Left ventricle myocardium inferior (tissue), 1 donor: ENCODE measurements around the gene DCC. TPM values are rescaled to one million over a fixed set of nuclear protein-coding genes. Genes with fewer than 3 reads are reported as not detected.

Experiments
- DNase-seq: peaks from one replicate; pipeline ENCODE4 v3.0.0-alpha.2; 2020
- H3K27ac ChIP-seq: fragments of 200-600 bp; replicated peaks from 2 replicates; pipeline ENCODE4 v1.8.0; 2021
- H3K27me3 ChIP-seq: fragments of 200-600 bp; 2 replicates; pipeline ENCODE4 v1.8.0; 2021; ENCODE audit warnings: low read depth
- H3K36me3 ChIP-seq: fragments of 200-600 bp; 2 replicates; pipeline ENCODE4 v1.8.0; 2021
- H3K4me1 ChIP-seq: fragments of 200-600 bp; 2 replicates; pipeline ENCODE4 v1.8.0; 2021
- H3K4me3 ChIP-seq: fragments of 200-600 bp; 2 replicates; pipeline ENCODE4 v1.8.0; 2021; ENCODE audit warnings: mild to moderate bottlenecking, moderate library complexity
- H3K9me3 ChIP-seq: fragments of 200-600 bp; replicated peaks from 2 replicates; pipeline ENCODE4 v1.8.0; 2021
- intact Hi-C: fragments of 100-400 bp; cut with micrococcal nuclease; formaldehyde crosslinking; loops from one replicate; pipeline ENCODE4 v1.11.0; 2022
- total RNA-seq: library from RNA; stranded (reverse); fragmentation: NEBNext Ultra II Directional; extraction: Animal tissue kit (Norgen Biotek cat#: 25700); gene quantifications from one replicate; pipeline ENCODE4 v1.2.1, GENCODE V29; 2021
- TF ChIP-seq, protein P1 (sequence below): fragments of 200-600 bp; IDR thresholded peaks from 2 replicates; pipeline ENCODE4 v1.8.0; 2021; ENCODE audit warnings: antibody characterized with exemption, mild to moderate bottlenecking, borderline replicate concordance
- donor health status: DM: no; HTN: yes; CAD: no; lungs with severe emphysema.

DCC gene
- total RNA-seq, 1 donor from 2014 or later: not detected

DNA sequence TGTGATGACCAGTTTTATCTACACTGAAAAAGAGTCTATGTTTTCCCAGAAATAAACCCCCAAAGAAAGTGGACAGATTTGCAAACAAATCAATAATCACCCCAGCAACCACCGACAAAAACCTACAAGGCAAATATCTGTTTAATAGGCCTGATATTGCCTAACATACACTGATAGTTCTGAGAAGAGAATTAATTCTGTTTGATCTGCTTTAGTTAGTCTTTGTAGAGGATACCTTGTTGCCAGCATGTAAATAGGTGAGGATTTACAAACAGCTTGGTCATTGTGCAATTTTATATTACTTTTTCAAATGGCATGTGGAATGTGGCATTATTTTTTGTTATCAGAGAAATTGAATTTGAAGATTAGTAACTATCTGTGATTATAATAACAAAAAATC is 86.5 kb downstream of the DCC start:
- no peaks in the 10 kb centered on the region for H3K9me3 ChIP-seq

DNA sequence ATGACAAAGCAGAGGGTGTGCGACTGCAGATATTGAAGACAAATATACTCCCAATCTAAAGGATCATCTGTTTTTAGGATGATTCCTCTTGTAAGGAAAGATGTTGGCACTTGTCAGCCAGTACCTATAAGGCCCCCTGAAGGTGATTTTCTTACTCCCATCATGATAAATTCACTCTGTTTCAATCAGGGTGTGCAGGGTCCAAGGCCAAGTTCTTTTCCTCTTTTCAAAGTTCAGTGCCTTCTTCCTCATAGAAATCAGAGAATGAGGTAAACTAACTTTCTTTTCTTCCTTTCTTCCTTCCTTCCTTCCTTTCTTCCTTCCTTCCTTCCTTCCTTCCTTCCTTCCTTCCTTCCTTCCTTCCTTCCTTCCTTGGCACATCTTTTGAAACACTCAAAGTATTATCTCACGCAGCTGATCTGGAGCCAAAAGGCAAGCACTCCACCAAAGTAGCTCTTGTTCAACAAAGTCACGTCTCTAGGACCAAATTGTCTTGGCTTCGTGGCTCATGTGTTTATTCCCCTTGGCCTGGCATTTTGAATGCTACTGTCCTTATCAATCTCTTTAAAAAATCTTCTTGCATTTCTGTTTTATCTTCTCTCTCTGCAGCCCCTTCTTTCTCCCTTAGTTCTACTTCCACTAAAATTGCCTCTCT is 87.7 kb downstream of the DCC start:
- intact Hi-C loops: no loop called here
- Histone ChIP-seq H3K36me3 (no peaks in the 10 kb centered on the region), H3K27me3 (no peaks in the 10 kb centered on the region), H3K9me3 (no peaks in the 10 kb centered on the region), H3K4me1 (no peaks in the 10 kb centered on the region), H3K27ac (no peak overlapping the region), H3K4me3 (no peak overlapping the region)
- no peak for DNase-seq
- TF ChIP-seq, protein P1, sequence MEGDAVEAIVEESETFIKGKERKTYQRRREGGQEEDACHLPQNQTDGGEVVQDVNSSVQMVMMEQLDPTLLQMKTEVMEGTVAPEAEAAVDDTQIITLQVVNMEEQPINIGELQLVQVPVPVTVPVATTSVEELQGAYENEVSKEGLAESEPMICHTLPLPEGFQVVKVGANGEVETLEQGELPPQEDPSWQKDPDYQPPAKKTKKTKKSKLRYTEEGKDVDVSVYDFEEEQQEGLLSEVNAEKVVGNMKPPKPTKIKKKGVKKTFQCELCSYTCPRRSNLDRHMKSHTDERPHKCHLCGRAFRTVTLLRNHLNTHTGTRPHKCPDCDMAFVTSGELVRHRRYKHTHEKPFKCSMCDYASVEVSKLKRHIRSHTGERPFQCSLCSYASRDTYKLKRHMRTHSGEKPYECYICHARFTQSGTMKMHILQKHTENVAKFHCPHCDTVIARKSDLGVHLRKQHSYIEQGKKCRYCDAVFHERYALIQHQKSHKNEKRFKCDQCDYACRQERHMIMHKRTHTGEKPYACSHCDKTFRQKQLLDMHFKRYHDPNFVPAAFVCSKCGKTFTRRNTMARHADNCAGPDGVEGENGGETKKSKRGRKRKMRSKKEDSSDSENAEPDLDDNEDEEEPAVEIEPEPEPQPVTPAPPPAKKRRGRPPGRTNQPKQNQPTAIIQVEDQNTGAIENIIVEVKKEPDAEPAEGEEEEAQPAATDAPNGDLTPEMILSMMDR: no peak

More for the DNA sequence above, 86.5 kb downstream of the DCC start:
- H3K27ac ChIP-seq: no peak overlapping the region
- intact Hi-C loops: no loop called here
- H3K36me3 ChIP-seq: no peaks in the 10 kb centered on the region
- TF ChIP-seq, protein P1: no peak
- H3K27me3 ChIP-seq: no peaks in the 10 kb centered on the region
- DNase-seq: no peak
- H3K4me1 ChIP-seq: no peaks in the 10 kb centered on the region
- no peak overlapping the region for H3K4me3 ChIP-seq

DNA sequence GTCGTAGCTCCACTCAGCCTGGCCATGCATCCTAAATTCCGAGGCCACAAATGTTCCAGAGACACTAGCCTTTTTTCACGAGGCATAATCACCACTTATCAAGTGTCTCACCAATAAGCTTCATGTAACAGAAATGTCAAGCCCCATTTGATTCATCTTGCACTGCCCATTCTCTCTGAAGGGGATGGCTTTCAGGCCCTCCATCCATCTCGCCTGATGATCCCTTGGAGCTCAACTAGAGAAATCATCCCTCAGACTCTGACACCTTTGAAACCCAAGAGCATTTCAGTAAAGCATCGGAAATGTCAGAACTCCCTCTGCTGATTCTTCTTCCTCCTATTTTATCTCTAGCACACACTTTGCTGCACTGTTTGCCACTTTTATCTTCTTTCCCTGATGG is 91.7 kb downstream of the DCC start:
- H3K9me3 ChIP-seq: no peaks in the 10 kb centered on the region
- intact Hi-C loops: no loop called here
- no peaks in the 10 kb centered on the region for H3K36me3 ChIP-seq
- DNase-seq: no peak
- H3K4me3 ChIP-seq: no peak overlapping the region
- no peaks in the 10 kb centered on the region for H3K4me1 ChIP-seq
- TF ChIP-seq, protein P1: no peak
- peaks cover 7% of the 10 kb centered on the region for H3K27me3 ChIP-seq
- H3K27ac ChIP-seq: no peak overlapping the region

DNA sequence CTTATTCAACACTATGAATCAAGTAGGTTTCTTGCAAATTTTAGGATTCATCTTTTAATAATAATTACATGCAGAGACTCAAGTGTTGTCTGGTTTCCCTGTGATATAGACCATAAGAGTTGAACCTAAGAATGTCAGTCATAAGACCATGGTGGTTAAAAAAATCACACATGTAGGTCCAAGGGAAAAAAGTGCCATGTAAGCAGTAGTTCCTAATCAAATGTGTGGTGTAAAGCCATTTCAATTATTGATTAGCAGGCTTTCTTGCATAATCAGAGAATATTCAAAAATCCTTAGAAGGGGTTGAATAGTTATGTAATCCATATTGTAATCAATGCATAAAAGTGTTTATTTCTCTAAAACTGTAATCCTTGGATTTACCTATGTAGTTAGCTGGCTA is 93.8 kb downstream of the DCC start:
- TF ChIP-seq, protein P1: no peak
- H3K4me1 ChIP-seq: no peaks in the 10 kb centered on the region
- H3K36me3 ChIP-seq: no peaks in the 10 kb centered on the region
- intact Hi-C loops: no loop called here
- H3K27me3 ChIP-seq: peaks cover 7% of the 10 kb centered on the region
- no peak overlapping the region for H3K4me3 ChIP-seq
- DNase-seq: no peak
- no peak overlapping the region for H3K27ac ChIP-seq
- H3K9me3 ChIP-seq: no peaks in the 10 kb centered on the region

DNA sequence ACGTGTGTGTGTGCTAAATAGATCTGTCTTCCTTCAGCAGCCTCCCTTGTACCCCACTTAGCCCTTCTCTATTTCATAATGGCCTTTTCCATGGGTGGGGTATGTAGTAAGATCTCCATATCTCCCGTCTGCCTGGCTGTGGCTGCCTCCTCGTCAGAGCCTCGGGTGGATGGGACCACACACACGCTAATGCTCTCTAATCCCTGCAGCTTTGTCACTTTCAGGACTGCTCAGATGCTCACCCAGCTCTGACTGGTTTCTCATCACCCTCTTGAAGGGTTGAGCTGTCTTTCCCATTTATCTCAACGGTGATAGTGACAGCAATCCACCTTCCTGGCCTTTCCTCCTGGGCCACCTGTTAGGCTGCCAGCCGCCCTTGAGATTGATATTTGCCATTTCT is 95.3 kb downstream of the DCC start:
- Histone ChIP-seq H3K27me3 (peaks cover 7% of the 10 kb centered on the region), H3K36me3 (no peaks in the 10 kb centered on the region), H3K4me3 (no peak overlapping the region), H3K9me3 (no peaks in the 10 kb centered on the region), H3K4me1 (no peaks in the 10 kb centered on the region), H3K27ac (no peak overlapping the region)
- TF ChIP-seq, protein P1: no peak
- no peak for DNase-seq
- intact Hi-C loops: no loop called here

DNA sequence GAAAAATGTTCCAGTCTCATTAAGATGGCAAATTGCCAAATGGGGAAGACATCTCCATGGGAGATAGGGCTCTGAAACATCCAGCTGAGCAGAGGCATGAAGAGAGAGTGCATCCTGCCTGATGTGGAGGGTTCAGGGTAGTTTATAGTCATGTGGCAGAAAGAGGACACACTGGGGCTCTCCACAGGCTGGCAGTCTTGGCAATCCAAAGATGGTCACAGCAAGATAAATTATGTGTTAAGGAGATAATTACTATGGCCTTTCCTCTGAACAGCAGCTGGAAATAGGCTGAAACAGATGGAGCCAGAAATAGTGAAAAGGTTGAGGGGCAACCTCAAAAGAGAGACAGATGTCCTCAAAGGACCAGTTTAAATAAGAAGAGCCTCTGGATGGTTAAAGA is 97.2 kb downstream of the DCC start:
- Histone ChIP-seq H3K27ac (no peak overlapping the region), H3K9me3 (no peaks in the 10 kb centered on the region), H3K4me1 (no peaks in the 10 kb centered on the region), H3K4me3 (no peak overlapping the region), H3K36me3 (no peaks in the 10 kb centered on the region), H3K27me3 (peaks cover 7% of the 10 kb centered on the region)
- TF ChIP-seq, protein P1: no peak
- DNase-seq: no peak
- intact Hi-C loops: no loop called here
